Measurements from ENCODE around the gene EYS.

DNA sequence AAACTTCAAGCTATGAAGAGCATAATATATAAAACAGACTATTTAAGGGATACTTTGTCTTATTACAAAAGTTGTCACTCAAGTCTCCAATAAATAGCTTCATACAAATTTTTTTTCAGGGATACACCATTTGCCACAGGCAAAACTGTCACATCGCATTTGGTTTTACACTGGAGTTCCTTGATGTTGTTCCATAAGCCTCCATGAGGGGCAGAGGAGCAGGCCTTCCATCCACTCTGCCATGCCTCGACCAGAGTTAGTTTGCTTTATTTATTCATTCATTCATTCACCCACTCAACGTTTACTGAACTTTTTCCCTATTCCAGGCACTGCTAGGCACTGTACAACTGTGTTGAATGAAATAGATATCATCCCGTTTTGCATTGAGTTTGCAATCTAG lies 1824.8 kb downstream of the EYS start:
- TF ChIP-seq CTCF (conservative IDR thresholded peaks at IDR 0.05) (peak; percentile 37), ZFX (IDR thresholded peaks at IDR 0.05) (no peak)

All from C4-2B (cell line).